ENCODE measurements around the gene NR4A2. TPM values are rescaled to one million over a fixed set of nuclear protein-coding genes. Genes with fewer than 3 reads are reported as not detected.
A peak's percentile ranks its signal among the peaks of the same experiment; 100 is the strongest.

Gene NR4A2
- total RNA-seq, 6 experiments from 2014 or later: 1.8 to 7.5 (median 5.8) TPM

DNA sequence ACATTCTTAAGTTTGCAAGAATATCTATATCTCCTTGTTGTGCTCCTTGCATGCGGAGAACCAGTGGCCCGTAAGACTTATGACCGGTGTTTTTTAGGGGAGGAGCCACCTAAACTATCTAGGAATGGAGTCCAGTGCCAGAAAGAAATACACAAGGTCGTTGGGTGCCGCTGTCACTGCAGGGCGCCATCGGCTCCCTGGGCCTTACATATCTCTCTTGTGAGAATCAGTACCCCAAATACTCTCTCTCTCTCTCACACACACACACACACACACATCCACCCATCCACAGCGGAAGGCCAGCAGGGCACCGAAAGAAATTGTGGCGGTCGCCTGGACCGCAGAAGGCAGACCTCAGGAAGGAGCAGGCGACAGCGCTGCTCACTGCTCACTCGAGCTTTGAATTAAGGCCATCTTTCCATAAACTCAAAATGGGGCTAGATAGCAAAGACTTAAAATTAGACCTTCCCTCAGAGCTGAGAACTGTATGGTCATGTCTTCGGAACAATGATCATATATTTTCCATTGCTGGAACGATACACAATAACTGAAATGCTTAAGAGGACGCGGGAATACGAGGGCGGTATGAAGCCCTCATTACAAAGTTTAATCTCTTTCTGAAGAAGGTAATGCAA lies 10.4 kb downstream of the NR4A2 start:
- Mint-ChIP-seq H3K27me3 (ENCODE audit: insufficient read depth) (peaks cover 47% of the 10 kb centered on the region), H3K36me3 (ENCODE audit: low read depth) (peaks cover 21% of the 10 kb centered on the region), H3K4me1 (ENCODE audit: low read depth) (peaks cover 37% of the 10 kb centered on the region), H3K4me3 (peak overlapping the region; percentile 83), H3K9me3 (no peaks in the 10 kb centered on the region), H3K27ac (no peak overlapping the region)
- DNase-seq: no peak
- no peak for TF ChIP-seq CTCF (IDR thresholded peaks at IDR 0.05)

DNA sequence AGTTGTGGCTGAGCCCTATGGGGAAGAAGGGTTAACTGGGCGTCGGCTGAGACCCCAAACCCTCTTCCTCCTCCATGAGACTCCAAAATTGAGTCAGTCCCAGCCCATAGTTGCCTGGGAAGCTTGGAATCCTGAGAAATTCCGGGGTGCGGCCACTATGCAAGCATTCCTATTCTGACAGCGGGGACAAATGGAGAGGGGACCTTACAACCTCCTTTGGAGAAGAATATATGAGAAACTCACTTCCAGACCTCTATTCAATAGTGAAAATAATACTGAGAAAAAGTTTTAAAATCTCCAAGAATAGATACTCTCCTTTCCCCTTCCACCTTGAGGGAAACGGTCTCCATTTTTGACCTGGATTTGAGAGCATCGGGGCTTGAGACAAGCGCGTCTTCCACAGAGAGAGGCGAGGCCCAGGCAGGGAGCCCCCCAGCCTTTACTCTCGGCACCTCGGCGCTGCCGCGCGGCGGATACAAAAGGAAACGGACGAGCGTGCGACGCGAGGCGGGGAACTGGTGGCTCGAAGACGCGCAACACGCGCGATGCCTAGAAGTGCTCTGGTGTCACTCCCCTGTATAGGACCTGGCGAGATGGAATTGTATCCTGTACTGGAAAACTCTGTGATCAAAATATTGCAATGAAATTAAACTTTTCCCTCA lies 11.1 kb downstream of the NR4A2 start:
- peaks cover 45% of the 10 kb centered on the region for H3K27me3 Mint-ChIP-seq (ENCODE audit: insufficient read depth)
- peak overlapping the region; percentile 77 for H3K4me3 Mint-ChIP-seq
- H3K27ac Mint-ChIP-seq: no peak overlapping the region
- H3K9me3 Mint-ChIP-seq: no peaks in the 10 kb centered on the region
- peaks cover 21% of the 10 kb centered on the region for H3K36me3 Mint-ChIP-seq (ENCODE audit: low read depth)
- DNase-seq: no peak
- TF ChIP-seq CTCF (IDR thresholded peaks at IDR 0.05): no peak
- peaks cover 37% of the 10 kb centered on the region for H3K4me1 Mint-ChIP-seq (ENCODE audit: low read depth)

- no peak; the same call in 1 of the 2 replicates for TF ChIP-seq CTCF (IDR thresholded peaks at IDR 0.05)
- peaks cover 41% of the 10 kb centered on the region for H3K27me3 Mint-ChIP-seq (ENCODE audit: insufficient read depth)
- peak overlapping the region; percentile 24; the same call in 1 of the 2 replicates for H3K27ac Mint-ChIP-seq
- DNase-seq: no peak
- no peaks in the 10 kb centered on the region for H3K9me3 Mint-ChIP-seq
- H3K4me1 Mint-ChIP-seq (ENCODE audit: low read depth): peaks cover 37% of the 10 kb centered on the region
- peak overlapping the region; percentile 77 for H3K4me3 Mint-ChIP-seq
- H3K36me3 Mint-ChIP-seq (ENCODE audit: low read depth): peaks cover 21% of the 10 kb centered on the region
Observed at GRCh38 chr2:156320486-156321098, 11.9 kb downstream of the NR4A2 start.

DNA sequence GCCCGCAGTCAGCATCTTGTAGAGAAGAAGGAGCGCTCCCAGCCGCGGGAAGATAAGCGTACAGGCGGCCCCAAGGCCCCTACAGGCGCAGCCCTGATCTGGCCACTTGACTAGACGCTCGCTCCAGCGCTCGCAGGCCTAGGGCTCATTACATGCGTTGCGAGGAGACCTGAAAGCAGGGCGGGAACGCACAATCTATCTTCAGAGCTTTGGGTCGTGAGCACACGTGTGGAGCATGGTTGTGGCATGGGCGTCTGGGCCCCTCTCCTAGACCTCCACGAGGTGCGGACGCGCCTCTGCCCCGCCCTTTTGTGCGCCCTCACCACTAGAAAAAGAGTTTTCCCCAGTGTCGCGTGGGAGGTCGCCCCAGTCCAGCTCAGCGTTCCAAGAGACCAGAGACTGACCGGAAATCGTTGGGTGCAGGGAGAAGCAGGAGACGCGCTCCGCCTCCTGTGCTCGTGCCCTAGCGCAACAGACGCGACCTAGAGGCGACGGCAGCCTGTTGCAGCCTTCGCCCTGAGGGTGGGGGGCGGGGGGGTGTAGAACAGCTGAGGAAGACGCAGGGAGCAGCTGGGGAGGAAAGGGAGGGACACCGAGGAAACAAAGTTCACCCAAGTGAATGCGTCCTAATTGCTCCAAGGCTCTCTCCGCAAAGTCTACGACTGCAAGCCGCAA lies 12.6 kb downstream of the NR4A2 start:
- peaks cover 37% of the 10 kb centered on the region for H3K4me1 Mint-ChIP-seq (ENCODE audit: low read depth)
- no peak for DNase-seq
- peak; percentile 15; the same call in 1 of the 2 replicates for TF ChIP-seq CTCF (IDR thresholded peaks at IDR 0.05)
- H3K27ac Mint-ChIP-seq: peak overlapping the region; percentile 24; the same call in 1 of the 2 replicates
- peak overlapping the region; percentile 77 for H3K4me3 Mint-ChIP-seq
- H3K9me3 Mint-ChIP-seq: no peaks in the 10 kb centered on the region
- peaks cover 41% of the 10 kb centered on the region for H3K27me3 Mint-ChIP-seq (ENCODE audit: insufficient read depth)
- peaks cover 21% of the 10 kb centered on the region for H3K36me3 Mint-ChIP-seq (ENCODE audit: low read depth)

DNA sequence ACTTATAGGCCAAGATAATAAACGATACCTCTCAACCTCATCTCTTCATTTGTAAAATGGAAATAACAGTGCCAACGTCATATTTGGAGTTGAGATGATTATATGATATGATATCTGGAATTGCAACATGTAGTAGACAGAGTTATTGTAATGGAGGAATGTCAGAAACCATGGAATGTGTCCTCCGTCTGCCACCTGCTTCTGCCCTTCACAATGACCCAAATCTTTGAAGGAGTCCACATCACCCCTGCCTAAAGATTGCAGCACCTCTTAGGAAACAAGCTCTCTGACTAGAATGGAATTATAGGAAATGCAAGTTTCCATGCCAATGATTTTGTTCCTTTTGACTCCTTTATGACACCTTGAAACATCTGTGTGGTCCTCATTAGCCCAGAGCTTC lies 14.9 kb downstream of the NR4A2 start:
- H3K27ac Mint-ChIP-seq: no peak overlapping the region
- DNase-seq: no peak
- peaks cover 10% of the 10 kb centered on the region for H3K36me3 Mint-ChIP-seq (ENCODE audit: low read depth)
- H3K27me3 Mint-ChIP-seq (ENCODE audit: insufficient read depth): peaks cover 30% of the 10 kb centered on the region
- H3K4me1 Mint-ChIP-seq (ENCODE audit: low read depth): peaks cover 30% of the 10 kb centered on the region
- no peaks in the 10 kb centered on the region for H3K9me3 Mint-ChIP-seq
- no peak overlapping the region for H3K4me3 Mint-ChIP-seq
- TF ChIP-seq CTCF (IDR thresholded peaks at IDR 0.05): no peak
